ENCODE measurements around the gene ENG.
"Not testable (repeated sequence)": the region's sequence is repeated elsewhere in the genome, so short reads cannot be mapped to it uniquely, and the experiment has no call there.

Gene ENG

DNA sequence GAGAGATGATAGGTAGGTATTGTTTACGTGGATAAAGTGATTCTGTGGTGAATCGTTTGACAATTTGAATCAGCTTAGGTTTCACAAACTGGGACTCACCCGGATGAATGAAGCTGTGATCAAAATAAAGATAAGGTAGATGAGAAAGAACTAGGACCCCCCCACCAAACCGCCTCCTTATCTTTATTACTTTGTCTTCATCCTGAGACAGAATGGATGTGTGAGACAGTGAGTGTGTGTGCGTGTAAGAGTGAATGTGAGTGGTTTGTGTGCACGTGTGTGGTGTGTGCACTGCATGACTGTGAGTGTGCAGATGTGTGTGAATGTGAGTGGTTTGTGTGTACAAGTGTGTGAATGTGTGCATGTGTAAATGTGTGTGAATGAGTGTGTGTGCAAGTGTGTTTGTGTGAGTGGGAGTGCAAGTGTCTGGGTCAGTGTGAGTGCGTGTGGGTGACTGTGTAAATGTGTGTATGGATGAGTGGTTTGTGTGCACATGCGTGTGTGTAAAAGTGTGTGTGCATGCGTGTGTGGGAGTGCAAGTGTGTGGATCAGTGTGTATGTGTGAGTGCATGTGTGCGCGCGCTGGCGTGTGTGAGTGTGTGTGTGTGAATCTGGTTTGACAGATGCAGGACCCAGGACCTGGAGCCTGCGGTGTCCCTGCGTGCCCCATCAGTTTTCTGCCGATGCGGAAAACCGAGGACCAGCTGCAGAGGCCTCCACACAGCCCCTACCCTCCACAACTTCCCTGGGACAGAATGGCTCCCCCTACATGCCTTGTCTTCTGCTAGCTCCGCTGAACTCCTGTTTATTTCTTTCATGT is 11.4 kb upstream of the ENG start:
- no peak for DNase-seq (ENCODE audit: low read depth in 2 of 2)

DNA sequence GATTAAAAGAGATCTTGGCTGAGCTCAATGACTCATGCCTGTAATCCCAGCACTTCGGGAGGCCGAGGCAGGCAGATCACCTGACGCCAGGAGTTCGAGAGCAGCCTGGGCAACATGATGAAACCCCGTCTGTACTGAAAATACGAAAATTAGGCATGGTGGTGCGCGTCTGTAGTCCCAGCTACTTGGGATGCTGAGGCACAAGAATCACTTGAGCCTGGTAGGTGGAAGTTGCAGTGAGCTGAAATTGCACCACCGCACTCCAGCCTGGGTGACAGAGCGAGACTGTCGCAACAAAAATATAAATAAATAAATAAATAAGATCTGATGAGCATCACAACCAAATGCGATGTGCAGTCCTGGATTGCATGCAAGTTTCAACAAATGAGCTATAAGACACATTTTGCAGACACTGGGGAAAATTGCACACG is 8.7 kb upstream of the ENG start:
- DNase-seq (ENCODE audit: low read depth in 2 of 2), result no peak

DNA sequence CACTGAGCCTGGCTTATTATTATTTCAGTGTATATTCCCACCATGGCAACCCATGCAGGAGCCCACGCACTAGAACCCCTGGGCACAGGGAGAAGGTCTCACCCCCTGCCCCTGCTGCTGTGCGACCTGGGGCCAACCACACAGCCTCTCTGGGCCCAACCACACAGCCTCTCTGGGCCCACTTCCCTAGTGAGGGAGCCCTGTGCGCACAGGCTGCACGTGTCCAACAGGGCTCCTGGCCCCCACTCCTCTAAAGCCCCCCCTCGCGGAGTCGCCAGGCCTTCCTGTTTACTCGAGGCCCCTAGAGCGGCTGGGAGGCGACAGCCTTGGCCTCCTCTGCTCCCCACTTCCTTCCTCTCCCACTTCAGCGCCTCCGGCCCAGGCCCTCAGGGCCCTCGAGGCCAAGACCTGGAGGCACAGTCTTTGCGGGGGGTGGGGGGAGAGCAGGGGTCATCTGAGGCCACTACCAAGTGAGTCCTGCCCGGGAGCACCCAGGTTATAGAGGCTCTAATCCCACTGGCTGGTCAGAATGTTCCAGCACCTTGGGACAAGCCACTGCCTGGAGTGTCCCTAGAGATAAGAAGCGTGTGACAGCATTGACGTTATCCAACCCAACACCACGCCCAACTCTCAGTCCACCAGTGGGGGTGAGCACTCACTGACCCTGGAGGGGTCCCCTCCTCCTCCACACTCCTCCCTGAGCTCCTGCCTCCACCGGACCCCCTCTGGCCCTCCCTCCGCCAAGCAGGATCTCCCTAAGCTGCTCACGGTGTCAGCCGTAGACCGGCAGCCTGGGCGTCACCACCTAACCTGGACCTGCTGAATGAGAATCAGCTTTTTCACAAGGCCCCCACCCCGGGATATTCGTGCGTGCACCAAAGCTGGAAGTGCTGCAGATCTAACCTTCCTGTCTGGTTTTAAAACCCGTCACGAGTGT is 7.9 kb upstream of the ENG start:
- DNase-seq (ENCODE audit: low read depth in 2 of 2), result peak; percentile 21 to 28

DNA sequence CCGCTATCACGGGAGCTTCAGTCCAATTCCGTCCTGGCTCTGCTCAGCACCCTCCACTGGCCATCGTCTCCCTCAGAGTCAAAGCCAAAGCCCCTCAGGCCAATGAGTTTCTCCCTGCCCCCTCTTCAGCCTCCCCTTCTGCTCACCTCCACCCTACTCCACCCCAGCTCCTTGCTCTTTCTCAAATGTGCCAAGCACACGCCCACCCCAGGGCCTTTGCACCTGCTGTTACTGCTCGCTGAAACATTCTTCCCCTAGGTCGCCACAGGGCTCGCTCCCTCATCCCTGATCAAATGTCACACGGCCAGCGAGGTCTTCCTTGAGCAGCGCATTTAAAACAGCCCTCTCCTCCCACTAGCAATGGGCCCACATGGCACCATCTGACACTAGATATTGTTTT is 6.3 kb upstream of the ENG start:
- no peak for DNase-seq (ENCODE audit: low read depth in 2 of 2)

DNA sequence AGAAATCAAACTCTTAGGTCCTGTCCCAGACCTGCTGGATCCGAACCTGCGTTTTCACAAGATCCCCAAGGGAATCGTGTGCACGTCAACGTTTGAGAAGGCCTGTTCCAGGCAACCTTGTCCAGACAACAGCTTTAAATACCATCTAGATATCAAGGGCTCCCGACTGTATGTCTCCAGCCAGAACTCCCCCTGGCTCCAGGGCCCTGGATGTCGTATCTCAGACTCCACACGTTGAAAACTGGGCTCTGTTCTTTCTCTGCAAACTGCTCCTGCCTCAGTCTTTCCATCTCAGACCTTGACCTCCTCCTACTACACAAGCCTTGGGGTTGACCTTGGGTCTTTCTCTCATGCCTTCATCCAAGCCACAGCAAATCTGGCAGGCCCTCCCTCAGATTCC is 5.8 kb upstream of the ENG start:
- no peak for DNase-seq (ENCODE audit: low read depth in 2 of 2)

DNA sequence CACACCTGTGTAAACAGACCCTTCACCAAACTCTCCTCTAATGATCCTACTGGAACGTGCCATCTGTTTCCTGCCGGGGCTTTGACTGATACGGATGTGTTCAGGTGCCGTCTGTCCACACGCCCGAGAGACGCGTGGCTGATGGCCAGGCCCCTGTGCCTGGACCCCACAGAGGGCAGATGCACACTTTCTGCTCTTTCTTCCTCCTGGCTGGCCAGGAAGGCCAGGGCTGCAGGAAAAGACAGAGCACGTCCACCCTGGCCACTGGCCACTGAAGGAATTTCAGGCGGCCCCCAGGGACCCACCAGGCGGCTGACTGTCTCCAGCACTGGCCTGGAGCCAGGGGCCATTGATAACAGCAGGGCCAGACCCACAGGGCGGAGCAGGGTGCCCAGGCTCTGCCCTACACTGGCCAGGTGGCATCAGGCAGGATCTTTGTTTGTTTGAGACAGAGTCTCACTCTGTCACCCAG is 3.6 kb upstream of the ENG start:
- no peak for DNase-seq (ENCODE audit: low read depth in 2 of 2)

DNA sequence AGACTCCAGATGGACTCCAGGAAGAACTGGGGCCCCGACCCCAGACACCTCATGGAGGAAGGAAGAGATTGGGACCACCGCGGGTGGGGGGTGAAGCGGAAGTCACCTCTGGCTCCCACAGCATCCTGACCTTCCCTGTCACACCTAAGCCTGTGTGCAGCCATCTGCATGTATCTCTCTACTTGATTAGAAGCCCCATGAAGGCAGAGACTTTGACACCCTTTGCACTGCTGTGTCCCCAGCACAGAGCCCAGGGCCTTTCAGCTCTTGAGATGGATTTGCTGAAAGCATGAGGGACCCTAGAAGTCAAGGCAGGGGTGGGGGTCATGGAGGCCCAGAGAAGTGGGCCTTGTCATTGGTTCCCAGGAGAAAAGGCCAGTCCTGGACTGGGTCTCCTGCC is 2.8 kb upstream of the ENG start:
- DNase-seq (ENCODE audit: low read depth in 2 of 2), result no peak

DNA sequence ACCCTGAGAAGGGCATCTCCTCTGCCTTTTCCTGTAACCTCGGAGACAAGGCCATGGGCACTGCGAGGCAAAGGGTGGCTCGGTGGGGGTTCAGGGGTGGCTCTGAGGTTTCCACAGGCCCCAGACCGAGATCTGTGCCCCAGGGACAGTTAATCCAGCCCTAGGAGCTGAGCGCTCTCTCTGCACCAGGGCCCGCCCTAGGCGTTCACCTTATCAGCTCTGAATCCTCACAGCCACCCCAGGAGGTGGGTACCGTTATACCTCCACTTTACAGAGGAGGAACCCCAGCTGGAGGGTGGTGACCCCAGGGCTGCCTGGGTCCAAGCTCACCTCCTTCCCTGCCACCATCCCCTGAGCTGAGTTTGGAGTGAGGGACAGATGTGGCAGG is 2.3 kb upstream of the ENG start:
- no peak for DNase-seq (ENCODE audit: low read depth in 2 of 2)

DNA sequence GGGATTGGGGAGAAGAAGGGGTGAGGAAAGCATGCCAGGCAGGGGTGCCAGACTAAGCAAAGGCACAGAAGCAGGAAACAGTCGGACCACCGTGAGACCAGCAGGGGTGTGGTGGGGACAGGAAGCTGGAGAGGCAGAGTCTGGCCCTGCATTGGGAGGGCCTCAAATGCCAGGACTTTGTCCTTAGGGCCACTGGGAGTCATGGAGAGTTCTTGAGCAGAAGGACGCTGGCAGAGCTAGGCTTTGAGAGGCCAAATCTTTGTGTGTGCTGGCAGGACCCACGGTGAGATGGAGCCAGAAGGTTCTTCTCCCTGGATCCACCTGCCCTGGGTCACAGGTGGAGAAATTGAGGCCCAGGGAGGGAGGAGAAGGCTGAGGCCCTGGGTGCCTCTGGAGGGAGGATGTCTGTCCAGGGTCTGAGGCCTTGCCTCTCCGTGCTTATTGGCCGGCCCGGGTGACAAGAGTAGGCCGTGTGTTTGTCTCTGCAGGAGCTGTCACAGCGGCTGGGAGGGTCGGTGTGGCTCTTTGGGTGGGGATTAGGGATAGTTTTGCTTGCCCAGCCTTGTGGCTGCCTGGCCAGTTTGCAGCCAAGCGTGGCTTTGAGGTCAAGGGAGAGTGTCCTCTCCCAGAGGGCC is 1.8 kb upstream of the ENG start:
- no peak for DNase-seq (ENCODE audit: low read depth in 2 of 2)

DNA sequence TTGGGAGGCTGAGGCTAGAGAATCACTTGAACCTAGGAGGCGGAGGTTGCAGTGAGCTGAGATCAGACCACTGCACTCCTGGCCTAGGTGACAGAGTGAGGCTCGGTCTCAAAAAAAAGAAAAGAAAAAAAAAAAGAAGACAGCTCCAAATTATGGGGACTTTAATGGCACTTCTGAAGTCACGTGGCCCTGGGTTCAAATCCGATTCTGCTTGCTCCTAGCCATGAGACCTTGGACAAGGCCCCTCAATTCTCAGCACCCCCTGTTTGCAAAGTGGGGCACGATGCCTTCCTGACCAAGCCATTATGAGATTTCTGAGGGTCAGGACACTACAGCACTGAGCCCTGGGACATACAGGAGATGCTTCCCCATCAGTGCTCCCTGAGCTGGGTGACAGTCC is 1.1 kb upstream of the ENG start:
- DNase-seq (ENCODE audit: low read depth in 2 of 2), result no peak

DNA sequence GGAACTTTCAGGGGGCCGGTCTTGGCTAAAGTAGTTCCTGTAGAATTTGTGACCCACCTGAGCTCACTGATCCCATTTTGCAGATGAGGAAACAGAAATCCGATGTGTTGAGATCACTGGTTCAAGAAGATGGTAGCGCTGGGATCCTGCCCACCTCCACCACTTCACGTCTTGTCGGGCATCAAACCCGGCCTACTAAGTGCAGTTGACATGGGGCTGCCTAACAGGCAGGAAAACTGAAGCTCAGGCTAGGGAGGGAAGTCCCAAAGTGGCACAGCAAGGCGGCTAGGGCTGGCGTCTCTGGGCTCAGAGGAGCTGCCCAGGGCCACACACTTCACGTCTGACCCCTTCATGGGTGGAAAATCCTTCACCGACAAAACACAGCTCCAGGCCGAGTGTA is 502 bp upstream of the ENG start:
- no peak for DNase-seq (ENCODE audit: low read depth in 2 of 2)

DNA sequence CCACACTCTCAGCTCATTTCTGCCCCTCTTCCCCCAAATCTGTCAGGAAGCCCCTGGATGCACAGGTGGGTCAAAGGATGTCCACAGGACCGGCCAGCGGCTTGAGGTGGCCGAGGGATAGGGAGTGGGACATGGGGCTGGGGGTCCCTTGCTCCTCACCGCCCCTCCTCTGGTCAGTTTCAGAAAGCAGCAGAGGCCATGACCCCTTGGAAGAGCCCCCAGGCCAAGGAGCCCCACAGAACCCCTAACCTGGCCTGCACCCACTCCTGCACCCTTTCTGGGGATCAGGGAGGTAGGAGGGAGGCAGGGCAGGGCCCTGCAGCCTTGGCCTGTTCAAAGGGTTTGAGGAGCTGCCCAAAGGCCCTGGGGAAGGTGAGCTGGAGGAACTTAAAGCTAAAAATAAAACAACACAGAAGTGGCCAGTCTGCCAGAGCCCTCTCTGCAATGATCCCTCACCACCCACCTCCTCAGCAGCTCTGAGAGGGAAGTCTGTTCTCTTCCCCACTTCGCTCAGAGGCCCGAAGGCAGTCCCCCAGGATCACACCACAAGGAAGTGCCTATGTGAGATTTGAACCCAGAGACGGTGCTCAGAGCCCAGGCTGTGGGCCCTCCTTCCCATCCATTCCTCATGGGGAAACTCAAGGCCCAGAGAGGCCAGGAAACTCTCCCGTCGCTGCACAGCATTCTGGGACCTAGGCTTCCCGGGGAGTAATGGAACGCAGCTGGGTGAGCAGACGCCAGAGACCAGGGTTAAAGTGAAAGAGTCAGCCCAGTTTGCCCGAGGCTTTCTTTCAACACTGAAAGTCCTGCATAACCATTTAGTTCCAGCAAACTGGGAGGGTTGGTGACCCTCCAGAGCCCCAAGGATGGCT is 910 bp downstream of the ENG start:
- DNase-seq (ENCODE audit: low read depth in 2 of 2), result no peak

DNA sequence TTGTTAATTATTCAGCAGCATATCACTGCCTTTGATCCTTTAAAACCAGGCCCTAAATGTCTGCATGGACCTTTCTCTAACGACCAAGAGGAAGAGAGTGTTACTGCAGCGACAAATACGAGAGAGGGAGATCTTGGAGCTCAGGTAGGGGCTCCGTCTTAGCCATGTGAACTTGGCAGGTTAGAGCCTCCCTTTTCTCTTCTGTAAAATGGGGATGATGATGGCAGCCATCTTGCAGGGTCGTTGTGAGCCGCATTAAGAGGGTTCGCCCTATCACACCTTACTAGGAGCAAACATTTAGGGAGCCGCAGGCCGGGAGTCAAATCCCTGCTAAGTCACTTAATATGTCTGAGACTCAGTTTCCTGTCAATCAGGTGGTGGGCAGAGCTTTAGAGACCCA is 1.6 kb downstream of the ENG start:
- no peak for DNase-seq (ENCODE audit: low read depth in 2 of 2)

DNA sequence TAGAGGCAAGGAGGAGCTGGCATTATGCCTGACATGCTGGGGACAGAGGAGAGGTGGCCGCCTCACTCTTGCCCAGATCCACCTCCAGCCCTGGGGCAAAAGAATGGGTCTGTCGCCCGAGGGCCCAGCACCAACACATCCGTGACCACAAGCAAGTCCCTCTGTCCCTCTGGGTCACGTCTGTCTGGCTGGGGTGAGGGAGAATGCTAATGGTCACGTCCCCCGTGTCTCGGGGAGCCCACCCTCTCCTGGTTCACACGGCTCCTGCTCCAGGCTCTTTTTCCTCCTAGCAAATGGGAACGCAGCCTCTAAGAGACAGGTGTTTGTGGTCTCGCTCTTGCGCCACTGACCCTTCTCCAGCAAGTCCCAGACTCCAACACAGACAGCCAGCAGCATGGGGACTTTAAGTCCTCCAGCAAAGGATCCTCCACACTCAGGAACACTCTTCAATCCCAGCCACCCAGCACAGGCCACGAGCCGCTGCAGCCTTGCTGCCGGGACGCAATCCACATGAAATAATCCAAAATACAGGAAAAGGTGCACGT is 4.1 kb downstream of the ENG start:
- no peak for DNase-seq (ENCODE audit: low read depth in 2 of 2)

DNA sequence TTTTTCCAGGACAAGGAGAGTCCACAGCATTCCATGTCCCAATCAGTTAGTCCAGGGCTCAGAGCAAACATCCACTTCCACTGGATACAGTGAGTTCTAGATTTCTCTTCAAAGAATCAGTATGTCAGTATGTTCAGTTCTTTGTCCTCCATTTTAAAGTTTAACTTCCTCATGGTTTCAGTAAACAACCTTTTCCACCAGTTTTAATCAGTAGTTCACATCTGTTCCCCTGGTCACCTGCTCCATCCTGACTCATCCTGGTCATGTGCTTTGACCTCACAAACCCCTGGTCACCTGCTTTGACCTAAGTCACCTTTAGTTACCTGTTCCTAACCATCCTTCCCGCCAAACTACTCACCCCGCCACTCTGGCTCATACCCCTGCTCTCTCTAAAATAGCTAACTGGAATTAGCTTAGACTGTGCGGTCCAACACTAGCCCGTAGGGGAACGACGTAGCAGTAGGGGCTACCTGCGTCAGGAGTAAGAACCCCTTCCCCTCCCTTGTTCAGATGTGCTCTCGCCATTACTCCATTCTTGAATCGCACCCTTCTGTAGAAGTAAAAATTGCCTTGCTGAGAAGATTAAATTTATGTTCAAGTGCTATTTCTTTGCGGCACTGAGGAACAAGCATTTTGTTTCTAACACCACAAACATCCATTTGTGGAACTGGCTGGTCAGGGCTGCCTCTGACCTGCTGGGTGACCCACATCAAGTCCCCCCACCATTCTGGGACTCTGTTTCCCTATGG is 5.5 kb downstream of the ENG start:
- DNase-seq (ENCODE audit: low read depth in 2 of 2), result no peak

DNA sequence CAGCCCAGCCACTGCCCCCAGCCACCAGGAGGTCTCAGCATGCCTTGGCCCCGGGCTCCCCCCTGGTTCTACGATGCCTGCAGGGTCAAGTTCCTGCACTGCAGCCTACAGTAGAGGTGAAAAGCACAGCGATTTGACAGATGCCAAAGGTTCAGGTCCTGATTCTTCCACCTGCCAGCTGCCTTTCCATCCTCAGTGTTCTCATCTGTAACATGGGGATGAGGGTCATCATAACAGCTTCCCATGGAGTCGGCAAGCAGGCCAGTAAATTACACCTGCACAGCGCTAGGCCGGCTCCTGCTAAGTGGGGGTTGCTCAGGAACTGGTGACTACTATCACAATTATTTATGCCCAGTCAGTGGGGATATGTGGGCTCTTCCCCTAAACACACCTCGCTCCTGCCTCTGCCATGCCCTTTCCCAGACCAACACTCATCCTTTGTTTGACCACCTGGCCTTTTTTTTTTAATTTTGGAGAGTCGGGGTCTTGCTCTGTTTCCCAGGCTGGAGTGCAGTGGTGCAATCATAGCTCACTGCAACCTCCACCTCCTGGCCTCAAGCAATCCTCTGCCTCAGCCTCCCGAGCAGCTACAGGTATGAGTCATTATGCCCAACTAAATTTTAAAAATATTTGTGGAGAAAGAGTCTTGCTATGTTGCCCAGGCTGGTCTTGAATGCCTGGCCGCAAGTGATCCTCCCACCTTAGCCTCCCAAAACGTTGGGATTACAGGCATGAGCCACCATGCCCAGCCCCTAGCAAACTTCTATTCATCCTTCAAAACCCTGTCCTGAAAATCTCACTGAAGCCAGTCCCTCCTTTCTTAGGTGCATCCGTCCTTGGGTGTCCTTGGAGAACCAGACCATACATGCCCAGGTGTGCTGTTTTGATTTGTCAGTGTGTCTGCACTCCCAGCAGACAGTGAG is 6.4 kb downstream of the ENG start:
- no peak for DNase-seq (ENCODE audit: low read depth in 2 of 2)

DNA sequence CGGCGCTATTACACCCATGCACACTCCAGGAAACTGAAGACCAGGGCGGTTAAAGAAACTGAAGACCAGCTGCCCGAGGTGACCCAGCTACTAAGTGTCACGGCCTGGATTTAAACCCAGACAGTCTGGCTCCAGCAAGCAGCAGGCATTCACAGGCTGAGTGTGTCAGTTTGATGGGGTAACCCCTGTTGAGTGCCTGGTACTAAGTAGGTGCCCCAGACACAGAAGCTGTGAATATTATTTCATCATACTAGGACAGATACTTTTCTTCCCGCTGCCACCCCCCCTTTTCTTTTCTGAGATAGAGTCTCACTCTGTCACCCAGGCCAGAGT is 7.3 kb downstream of the ENG start:
- DNase-seq (ENCODE audit: low read depth in 2 of 2), result no peak

DNA sequence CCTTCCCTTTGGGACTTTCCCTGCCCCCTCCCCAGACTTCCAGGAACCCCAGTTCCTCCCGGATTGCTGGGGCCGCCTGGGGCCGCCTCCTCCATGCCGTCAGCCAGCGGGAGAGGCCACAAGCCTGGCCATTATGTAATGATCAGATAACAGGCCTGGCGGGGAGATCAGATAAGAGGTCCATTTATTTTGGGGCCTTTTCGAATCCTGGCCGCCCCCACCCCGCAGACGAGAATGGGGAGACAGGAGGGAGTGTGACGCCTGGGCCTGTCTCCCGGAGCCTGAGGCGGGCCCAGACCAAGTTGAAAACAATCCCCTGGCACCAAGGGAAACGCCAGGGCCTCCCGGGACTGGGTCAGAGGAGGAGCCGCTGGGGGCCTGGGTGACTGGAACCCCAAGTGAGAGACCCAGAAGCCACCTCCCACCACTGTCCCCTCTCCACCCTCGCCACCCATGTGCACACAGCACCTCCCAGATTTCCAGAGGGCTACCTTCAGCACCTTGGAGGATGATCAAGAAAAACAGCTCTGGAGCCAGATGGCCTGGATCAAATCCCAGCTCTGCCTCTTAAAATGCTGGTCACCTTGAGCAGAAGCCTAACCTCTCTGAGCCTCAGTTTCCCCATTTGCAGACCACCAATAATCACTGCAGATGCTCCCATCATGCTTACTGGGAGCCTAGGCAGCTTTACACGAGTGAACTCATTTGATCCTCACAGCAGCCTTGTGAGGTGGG is 7.8 kb downstream of the ENG start:
- DNase-seq (ENCODE audit: low read depth in 2 of 2), result no peak

DNA sequence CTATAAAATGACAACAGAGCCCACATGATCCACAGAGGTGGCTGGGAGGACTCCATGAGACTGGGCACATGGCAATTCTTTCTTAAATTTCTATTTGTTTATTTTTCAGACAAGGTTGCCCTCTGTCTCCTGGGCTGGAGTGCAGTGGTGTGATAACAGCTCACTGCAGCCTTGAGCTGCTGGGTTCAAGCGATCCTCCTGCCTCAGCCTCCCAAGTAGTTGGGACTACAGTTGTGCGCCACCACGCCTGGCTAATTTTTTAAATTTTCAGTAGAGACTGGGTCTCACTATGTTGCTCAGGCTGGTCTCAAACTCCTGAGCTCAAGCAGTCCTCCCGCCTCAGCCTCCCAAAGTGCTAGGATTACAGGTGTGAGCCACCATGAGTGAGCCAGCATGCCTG is 8.8 kb downstream of the ENG start:
- DNase-seq (ENCODE audit: low read depth in 2 of 2), result not testable (repeated sequence)
